Nephron (organoid): ENCODE results near the gene NHLRC4.

Experiments used
- H3K27ac Mint-ChIP-seq, 3 experiments: 2 replicates each; pipeline ENCODE4 v1.8.0; 2020; ENCODE audit warnings: mixed read lengths in 3 of 3, mild to moderate bottlenecking in 2 of 3, moderate library complexity in 1 of 3
- H3K27me3 Mint-ChIP-seq: 2 replicates; pipeline ENCODE4 v1.8.0; 2021; ENCODE audit warnings: low read depth, mild to moderate bottlenecking, moderate library complexity, mixed read lengths
- H3K36me3 Mint-ChIP-seq: 2 replicates; pipeline ENCODE4 v1.8.0; 2020; ENCODE audit warnings: low read depth, mixed read lengths
- H3K4me1 Mint-ChIP-seq: 2 replicates; pipeline ENCODE4 v1.8.0; 2020; ENCODE audit warnings: mixed read lengths
- H3K4me3 Mint-ChIP-seq, 3 experiments: 2 replicates each; pipeline ENCODE4 v1.8.0; 2020; ENCODE audit warnings: mild to moderate bottlenecking in 3 of 3, mixed read lengths in 3 of 3, moderate library complexity in 2 of 3
- H3K9me3 Mint-ChIP-seq: 2 replicates; pipeline ENCODE4 v1.8.0; 2020; ENCODE audit warnings: mixed read lengths
- TF ChIP-seq, protein P1 (sequence below), 3 experiments: fragments of 200-600 bp; sonication (generic); IDR thresholded peaks; one replicate each; pipeline ENCODE4 v1.5.0; 2021; ENCODE audit warnings: antibody characterized with exemption in 3 of 3; ENCODE audit not compliant: unreplicated experiment in 3 of 3

Gene NHLRC4

DNA sequence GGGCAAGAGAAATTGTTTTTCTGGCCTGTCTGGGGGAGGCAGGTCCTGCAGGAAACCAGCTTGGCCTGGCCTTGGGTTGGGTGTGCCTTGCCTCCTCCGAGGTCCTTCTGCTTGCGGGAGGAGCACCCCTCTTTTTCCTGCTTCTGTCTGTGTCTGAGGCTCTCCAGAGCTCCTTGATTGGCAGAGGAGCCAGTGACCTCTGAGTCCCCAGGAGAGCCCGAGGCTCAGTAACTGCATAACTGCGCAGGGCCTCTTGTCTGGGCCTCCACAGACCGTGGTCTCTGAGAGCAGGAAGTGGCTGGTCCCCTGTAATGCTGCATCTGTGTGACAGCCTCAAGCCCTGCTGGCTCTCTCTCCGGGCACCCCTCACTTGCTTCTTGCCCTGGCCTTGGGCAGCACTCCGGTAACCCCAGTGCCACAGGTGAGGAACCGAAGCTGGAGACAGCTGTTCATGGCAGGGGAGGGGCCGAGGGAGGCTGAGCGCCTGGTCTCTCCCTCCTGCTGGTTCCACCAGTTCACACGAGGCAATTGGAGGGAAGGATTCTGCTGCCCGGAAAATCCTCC, 37.7 kb upstream of the NHLRC4 start:
- H3K27me3 Mint-ChIP-seq: no peaks in the 10 kb centered on the region
- H3K27ac Mint-ChIP-seq: peak overlapping the region; percentile 68 to 75 (median 75)
- TF ChIP-seq, protein P1, sequence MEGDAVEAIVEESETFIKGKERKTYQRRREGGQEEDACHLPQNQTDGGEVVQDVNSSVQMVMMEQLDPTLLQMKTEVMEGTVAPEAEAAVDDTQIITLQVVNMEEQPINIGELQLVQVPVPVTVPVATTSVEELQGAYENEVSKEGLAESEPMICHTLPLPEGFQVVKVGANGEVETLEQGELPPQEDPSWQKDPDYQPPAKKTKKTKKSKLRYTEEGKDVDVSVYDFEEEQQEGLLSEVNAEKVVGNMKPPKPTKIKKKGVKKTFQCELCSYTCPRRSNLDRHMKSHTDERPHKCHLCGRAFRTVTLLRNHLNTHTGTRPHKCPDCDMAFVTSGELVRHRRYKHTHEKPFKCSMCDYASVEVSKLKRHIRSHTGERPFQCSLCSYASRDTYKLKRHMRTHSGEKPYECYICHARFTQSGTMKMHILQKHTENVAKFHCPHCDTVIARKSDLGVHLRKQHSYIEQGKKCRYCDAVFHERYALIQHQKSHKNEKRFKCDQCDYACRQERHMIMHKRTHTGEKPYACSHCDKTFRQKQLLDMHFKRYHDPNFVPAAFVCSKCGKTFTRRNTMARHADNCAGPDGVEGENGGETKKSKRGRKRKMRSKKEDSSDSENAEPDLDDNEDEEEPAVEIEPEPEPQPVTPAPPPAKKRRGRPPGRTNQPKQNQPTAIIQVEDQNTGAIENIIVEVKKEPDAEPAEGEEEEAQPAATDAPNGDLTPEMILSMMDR (IDR thresholded peaks at IDR 0.05; ENCODE audit: unreplicated experiment in 3 of 3): no peak

DNA sequence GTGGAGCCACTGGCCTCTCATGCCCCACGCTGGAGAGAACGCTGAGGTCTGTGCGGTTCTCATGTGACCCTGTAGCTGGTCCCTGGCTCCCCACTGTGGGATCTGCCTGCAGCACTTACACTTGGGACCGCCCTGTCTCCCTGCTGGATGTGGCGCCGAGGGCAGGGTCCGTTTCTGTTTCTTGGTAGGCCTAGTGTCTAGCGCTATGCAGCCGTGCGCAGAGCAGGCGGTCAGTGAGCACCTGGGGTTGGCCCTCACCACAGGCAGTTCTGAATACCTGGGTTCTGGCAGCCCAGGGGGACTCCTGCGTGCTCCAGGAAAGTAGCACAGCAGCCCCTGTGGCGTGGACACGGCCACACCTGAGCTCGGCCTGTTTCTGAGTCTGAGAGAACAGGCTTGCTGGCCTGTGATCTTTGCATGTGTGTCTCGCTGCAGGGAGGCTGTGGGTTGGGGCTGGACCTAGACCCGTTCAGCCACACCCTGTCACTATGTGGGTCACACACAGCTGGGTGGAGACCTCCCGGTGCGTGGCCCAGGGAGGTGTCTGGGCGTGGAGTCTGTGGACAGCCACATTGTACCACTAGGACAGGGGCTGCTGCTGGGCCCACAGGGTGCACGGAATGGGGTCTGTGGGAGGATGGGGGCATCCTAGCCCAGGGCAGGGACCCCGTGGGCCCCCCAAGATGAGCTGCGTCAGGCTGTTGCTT, 36.5 kb upstream of the NHLRC4 start:
- Mint-ChIP-seq H3K9me3 (no peaks in the 10 kb centered on the region), H3K4me3 (peak overlapping the region; percentile 85 to 92 (median 88)), H3K4me1 (peaks cover 21% of the 10 kb centered on the region), H3K27ac (peak overlapping the region in 2 of 3 experiments; percentile 52 to 55), H3K36me3 (peaks cover 3% of the 10 kb centered on the region), H3K27me3 (no peaks in the 10 kb centered on the region)
- TF ChIP-seq, protein P1 (IDR thresholded peaks at IDR 0.05; ENCODE audit: unreplicated experiment in 3 of 3): no peak

More for the DNA sequence above, 37.7 kb upstream of the NHLRC4 start:
- Mint-ChIP-seq H3K4me1 (peaks cover 22% of the 10 kb centered on the region), H3K36me3 (peaks cover 3% of the 10 kb centered on the region), H3K9me3 (no peaks in the 10 kb centered on the region), H3K4me3 (peak overlapping the region; percentile 85 to 92 (median 88))

DNA sequence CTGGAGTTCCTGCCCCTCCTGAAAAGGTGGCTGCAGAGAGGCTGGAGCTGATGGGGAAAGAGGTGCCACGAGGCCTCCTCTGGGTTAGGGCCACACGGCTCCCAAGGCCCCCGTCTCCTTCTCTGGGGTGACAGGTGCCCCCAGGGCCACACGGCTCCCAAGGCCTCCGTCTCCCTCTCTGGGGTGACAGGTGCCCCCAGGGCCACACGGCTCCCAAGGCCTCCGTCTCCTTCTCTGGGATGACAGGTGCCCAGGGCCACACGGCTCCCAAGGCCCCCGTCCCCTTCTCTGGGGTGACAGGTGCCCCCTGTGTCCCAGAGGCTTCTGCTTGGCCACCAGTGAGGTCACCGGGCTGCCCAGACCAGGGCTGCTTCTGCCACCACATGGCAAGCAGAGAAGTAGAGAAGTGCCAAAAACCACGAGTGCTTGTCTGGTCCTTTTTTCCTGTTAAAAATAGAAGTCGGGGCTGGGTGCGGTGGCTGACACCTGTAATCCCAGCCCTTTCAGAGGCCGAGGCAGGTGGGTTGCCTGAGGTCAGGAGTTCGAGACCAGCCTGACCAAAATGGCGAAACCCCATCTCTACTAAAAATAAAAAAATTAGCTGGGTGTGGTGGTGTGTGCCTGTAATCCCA, 35.2 kb upstream of the NHLRC4 start:
- Mint-ChIP-seq H3K36me3 (no peaks in the 10 kb centered on the region), H3K4me3 (no peak overlapping the region)
- TF ChIP-seq, protein P1 (IDR thresholded peaks at IDR 0.05; ENCODE audit: unreplicated experiment in 3 of 3): no peak

DNA sequence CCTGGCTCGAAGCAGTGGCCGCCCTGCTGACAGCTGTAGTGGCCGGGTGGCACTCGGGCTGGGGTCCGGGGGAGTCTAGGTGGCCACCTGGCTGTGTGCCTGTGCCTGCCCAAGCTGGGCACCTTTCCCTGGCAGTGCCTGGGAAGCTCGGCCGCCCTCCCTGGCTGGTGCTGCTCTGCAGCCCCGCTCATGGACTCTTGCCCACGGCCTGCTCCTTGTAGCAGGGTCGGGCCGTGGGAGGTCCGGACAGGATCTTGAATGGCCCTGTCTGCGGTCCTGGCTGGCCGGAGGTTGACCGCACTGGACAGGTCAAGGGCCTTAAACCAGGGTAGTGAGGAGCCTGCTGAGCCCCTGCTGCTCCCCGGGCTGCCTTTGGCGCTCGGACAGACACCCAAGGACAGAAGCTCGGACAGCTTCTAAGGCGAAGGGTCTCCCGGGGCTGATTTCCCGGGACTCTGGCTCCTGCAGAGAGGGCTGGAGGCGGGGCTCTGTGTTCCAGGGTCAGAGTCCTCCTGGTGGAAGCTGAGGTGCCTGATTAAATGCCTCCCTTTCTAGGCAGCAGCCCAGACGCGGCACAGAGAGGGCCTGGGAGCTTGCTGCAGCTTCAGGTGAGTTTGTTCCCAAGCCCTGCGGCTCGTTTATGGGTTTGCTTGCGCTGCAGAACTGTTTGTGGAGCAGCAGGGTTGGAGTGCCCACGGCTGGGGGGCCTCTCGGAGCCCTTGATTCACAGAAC, 33.2 kb upstream of the NHLRC4 start:
- no peaks in the 10 kb centered on the region for H3K9me3 Mint-ChIP-seq
- H3K36me3 Mint-ChIP-seq: peaks cover 3% of the 10 kb centered on the region
- peaks cover 10% of the 10 kb centered on the region for H3K4me1 Mint-ChIP-seq
- H3K27ac Mint-ChIP-seq: peak overlapping the region in 1 of 3 experiments; percentile 27
- TF ChIP-seq, protein P1 (IDR thresholded peaks at IDR 0.05; ENCODE audit: unreplicated experiment in 3 of 3): no peak
- peak overlapping the region in 1 of 3 experiments; percentile 5 for H3K4me3 Mint-ChIP-seq
- no peaks in the 10 kb centered on the region for H3K27me3 Mint-ChIP-seq

More for the DNA sequence above, 35.2 kb upstream of the NHLRC4 start:
- peaks cover 12% of the 10 kb centered on the region for H3K4me1 Mint-ChIP-seq
- no peaks in the 10 kb centered on the region for H3K27me3 Mint-ChIP-seq
- H3K27ac Mint-ChIP-seq: no peak overlapping the region
- no peaks in the 10 kb centered on the region for H3K9me3 Mint-ChIP-seq

DNA sequence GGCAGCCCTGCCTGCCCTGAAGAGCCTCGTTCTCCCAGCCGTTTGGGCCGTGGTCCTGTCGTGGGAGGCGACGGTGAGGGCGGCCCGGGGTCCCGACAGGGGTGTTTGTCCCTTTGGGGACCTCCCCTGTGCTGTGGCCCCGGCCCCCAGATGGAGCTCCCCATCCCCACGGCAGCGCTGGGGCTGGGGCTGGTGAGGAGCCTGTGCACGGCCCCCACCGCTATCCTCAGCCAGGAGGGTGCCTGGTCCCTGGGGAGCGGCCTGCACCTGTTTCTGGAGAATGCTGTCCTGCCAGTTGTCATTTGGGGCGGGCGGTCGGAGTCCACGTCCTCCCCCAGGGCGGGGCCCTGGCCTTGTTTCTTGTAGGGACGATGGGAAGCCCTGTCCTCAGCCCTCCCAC, 32.7 kb upstream of the NHLRC4 start:
- no peaks in the 10 kb centered on the region for H3K27me3 Mint-ChIP-seq
- TF ChIP-seq, protein P1 (IDR thresholded peaks at IDR 0.05; ENCODE audit: unreplicated experiment in 3 of 3): no peak
- H3K4me1 Mint-ChIP-seq: peaks cover 10% of the 10 kb centered on the region
- peak overlapping the region in 1 of 3 experiments; percentile 5 for H3K4me3 Mint-ChIP-seq
- peaks cover 3% of the 10 kb centered on the region for H3K36me3 Mint-ChIP-seq
- H3K9me3 Mint-ChIP-seq: no peaks in the 10 kb centered on the region
- no peak overlapping the region for H3K27ac Mint-ChIP-seq
